Measurements from ENCODE around the gene TAOK2.
"Not testable (repeated sequence)": the region's sequence is repeated elsewhere in the genome, so short reads cannot be mapped to it uniquely, and the experiment has no call there.

Gene TAOK2

DNA sequence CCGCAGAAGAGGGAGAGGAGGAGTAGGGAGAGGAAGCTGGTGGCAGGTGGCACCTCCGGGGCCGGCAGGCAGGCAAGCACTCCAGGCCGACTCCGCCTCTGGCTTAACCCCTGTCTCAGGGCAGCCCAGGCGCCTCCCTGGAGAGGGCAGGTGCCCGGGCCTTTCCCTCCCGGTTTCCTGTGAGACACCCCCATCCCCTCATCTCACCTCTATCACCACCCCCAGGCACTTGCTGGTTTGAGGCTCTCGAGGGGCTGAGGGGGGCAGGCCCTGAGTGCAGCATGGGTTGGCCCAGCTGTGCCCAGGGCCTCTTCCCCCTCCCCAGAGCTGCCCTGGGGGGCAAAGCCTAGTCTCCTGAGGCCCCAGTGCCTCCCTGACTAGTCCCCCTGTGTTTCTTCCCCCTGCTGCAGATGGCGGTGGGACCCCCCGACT is 31.2 kb downstream of the TAOK2 start:
- DNase-seq, result no peak

DNA sequence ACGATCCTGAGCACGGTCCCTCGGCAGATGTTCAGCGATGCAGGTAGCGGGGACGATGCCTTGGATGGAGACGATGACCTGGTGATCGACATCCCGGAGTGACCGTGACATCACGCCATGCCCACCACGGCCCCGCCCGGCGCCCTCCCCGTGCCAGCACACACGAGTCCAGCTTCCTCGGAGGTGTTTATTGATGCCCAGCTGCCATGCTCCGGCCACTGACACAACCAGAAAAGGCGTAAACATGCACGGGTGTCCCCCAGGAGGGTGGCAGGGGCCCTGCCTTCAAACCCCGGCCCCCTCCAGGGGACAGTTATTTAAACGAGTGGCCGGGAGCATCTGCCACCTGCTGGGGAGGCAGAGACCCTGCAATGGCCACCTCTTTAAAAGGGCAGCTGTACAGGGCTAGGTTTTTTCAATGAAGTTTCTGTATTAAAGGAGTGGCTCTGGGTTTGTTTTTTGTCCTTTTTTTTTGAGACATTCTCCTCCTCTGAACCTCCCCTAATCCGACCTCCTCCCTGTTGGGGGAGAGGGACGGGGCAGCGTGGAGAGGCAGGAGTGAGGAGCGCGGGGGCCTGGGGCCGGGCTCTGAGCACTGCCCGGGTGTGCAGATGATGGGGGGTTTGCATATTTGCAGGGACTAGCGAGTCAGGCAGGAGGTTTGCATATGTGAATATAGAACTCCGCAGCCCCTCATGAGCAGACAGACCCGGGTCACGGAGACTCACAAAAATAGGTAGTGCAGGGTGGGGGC is 31.9 kb downstream of the TAOK2 start:
- no peak for DNase-seq

DNA sequence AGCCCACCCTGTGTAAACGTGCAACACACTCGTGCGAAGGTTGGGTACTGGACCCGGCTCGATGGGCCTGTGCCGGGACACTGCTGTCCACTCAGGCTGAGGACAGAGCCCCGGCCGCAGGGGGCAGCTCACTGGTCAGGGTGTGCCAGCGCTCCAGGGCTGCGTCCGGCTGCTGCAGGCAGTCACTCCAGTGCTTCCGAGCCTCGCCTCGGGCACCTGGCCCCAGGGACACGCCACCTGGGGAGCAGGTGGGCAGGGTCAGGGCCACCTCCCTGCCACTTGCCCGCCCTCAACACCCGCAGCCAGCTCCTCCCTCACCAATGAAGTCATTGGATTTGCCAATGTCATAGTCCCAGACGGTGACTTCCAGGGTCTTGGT is 32.4 kb downstream of the TAOK2 start:
- DNase-seq, result no peak

DNA sequence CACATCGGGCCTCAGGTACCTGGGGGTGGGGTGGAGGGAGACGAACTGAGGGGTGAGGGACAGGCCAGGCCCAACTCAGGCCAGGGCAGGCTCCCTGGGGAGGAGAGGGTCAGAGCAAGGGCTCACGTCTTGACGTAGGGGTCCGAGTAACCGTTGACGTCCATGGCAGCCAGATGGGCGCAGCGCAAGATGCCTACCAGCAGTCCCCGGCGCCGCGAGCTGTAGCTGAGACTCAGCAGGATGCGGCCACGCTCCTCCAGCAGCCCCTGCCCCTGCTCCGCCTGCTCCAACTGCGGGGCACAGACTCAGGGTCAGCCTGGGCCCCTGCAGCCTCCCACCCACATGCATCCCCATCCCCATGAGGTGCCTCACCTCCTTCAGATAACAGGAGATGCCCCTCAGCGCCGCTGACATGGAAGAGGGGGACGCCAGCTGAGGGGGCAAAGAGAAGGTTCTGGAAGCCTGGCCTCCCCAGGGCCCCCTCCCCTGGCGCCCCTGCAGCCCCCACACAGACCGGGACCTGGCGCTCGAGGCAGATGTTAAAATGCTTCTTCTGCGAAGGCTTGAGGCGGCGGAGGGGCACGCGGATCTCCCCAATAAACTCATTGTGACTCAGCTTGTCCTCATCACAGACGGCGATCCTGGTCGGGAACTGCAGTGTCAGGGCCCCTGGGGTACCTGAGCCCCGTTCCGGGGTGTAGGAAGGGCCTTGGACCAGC is 33.1 kb downstream of the TAOK2 start:
- no peak for DNase-seq

DNA sequence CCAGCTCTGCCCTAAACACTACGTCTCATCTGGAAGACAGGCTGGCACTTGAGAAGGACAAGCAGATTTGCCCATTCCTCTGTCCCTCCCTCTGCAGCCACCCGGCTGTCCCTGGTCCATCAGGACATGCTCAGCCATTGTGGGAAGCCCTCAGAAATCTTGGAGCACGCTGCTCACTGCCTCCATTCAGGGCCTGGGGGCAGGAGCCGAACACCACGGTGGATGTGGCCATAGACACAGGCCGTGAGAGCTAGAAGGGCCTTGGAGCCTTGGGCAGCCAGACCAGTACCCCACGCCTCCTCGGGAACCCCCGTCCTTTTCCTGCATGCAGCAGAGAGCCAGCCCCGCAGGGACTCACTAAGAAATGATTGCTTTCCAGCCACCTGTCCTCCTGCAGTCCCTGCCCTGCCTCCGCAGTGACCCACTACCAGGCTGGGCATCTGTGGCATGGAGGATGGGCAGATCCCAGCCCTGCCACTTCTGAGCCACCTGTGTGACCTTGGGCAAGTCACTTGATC is 33.8 kb downstream of the TAOK2 start:
- DNase-seq, result no peak

DNA sequence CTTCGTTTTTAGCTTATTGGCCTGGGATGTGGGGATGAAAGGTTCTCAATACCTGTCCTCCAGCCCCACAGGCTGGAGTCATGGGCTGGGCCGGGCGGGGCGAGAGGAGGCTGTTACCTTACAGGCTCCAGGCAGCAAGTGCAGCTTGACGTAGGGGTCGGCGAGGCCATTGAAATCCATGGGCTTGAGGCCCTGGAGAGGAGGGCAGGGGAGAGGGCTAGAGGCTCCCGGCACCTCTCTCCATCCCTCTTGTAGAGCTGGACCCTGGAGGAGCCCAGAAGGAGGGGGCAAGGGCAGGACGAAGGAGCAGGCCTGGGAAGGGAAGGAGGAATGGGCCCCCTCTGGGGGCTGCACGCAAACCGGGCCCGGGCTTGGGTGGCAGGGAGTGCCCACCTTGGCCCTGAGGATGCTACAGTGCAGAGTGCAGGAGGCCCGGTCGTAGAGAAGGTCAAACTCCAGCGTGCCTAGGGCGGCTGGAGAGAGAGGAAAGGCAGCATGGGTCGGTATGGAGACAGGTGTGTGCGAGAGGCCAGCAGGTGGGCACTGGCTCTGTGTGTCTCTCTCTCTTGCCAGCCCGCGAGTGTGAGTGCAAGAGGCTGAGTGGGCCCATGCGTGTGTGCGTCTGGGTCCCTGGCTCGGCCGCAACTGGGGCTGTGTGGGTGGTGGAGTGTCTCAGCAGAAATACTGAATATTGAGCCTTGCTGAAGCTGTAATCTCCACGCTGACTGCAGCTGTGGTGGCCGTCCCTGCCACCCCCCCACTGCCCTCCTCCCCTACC is 35.6 kb downstream of the TAOK2 start:
- no peak for DNase-seq

DNA sequence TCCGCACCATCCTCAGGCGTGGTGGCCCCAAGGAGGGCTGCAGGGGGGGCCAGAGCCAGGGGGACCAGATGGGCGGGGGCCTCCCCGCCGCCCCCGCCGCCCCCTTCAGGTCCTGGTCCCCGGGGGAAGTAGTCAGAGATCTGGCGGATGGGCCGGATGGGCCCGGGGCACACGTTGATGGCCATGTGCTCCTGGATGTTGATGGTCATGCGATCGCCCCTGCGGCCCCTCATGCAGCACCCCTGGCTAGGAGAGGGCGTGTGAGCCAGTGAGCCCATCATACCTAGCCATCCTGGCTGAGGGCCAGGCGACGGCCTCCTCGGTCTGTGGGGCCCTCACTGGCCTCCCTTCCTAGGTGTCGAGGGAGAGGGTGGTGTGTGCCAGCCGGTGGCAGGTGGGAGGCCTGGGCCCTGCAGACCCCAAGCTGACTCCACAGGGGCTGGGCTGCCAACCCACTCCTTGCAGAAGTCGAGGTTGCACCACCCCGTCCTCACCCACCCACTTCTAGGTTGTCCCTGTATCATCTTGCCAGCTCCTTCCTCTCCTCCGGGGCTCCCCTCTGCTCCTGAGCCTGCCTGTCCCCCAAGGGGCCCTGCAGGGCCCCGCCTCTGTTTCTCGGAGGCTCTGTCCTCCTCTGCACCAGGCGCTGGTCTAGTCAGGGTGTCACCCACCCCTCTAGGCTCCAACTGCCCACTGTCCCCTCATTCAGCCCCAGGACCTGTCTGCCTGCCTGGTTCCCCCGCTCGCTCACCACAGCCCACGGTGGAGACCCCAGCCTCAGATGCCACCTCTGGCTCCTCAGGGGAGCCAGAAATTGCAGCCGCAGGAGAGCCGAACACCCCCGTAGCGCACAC is 36.5 kb downstream of the TAOK2 start:
- no peak for DNase-seq

DNA sequence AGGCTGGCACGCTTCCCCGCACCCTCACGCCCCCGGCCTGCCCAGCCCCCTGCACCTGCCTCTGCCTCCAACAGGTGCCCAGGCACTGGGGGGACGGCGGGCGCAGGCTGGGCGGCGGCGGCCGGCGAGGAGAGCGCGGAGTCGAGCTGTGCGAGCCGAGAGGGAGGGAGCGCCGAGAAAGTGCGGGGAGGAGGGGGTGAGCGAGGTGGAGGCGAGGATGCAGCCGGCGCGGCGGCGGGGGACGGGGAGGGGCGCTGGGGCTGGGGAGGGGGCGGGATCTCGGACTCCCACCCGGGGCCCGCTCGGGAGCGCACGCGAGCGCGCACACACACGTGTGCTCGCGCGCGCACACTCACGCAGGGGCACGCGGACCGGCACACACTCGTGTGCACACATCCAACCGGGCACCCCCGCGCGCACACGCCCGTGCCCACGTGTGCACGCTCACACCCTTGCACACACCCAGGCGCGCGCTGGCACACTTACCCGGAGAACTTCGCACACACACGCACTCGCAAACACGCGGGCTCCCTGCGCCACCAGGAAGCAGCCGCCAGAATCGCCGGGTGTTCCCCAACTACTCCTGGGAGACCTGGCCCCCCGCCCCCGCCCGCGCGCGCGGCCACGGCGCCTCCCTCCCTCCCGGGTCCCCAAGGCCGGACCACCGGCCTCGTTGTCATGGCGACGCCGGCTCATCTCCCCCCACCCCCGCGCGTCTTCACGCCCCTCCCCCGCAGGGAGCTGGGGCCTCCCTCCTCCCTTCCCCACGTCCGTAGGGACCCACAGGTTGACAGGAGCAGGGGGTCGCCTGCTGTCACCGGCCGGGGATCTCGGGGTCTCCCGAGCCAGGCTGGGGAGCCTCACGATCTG is 37.4 kb downstream of the TAOK2 start, which contains the start of gene DOC2A:
Gene DOC2A, minus strand, starts transcription at position 184 of the 870 bp plus-strand sequence. CDS start 805 bp downstream, outside the sequence.
- no peak for DNase-seq

DNA sequence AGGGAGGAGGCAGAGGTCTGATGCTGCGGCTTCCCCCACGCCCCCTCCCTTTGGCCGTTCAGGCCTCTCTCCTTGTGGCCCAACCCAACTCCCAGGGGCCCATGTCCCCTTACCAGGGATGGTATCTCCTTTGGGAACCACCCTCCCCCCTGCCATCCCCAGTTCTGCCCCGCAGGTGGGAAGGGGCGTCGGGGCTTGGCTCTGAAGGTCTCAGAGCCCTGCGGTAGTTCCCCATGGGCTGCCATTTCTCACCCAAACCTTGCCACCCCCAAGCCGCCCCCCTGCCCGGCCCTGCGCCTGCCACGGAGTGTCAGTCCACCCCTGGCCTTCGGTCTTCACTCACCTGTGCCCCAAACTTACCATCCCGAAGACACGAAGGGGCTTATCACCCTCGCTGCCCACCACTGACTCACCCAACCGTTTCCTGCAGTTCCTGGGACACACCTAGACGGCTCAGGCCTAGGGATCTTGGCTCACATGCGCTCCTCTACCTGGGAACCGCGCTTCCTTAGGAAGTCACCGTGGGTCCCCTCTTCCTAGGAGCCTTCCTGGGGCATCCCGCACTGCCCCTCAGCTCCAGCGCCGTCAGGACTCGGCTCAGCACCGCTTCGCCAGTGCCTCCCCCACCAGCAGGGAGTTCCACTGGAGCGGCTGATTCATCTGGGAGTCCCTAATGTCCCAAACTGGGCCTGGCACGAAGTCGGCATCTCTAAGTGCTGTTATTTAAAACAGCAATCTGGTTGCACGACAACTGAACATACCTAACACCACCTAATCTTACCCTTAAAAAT is 38.2 kb downstream of the TAOK2 start:
- DNase-seq, result no peak

DNA sequence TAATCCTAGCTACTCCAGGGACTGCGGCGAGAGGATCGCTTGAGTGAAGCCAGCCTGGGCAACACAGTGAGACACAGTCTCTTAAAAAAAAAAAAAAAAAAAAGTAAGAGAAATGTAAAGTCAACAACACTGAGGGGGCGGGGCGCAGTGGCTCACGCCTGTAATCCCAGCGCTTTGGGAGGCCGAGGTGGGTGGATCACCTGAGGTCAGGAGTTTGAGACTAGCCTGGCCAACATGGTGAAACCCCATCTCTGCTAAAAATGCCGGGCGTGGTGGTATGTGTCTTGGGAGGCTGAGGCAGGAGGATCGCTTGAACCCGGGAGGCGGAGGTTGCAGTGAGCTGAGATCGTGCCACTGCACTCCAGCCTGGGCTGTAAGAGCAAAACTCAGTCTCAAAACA is 38.9 kb downstream of the TAOK2 start:
- DNase-seq, result not testable (repeated sequence)

DNA sequence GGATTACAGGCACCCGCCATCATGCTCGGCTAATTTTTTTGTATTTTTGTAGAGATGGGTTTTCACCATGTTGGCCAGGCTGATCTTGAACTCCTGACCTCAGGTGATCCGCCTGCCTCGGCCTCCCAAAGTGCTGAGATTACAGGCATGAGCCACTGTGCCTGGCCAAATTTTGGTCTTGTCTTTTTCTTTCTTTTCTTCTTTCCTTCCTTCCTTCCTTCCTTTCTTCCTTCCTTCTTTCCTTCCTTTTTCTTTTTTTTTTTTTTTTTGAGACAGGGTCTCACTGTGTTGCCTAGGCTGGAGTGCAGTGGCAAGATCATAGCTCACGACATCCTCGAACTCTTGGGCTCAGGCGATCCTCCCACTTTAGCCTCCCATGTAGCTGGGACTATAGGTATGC is 41.8 kb downstream of the TAOK2 start:
- DNase-seq, result not testable (repeated sequence)

DNA sequence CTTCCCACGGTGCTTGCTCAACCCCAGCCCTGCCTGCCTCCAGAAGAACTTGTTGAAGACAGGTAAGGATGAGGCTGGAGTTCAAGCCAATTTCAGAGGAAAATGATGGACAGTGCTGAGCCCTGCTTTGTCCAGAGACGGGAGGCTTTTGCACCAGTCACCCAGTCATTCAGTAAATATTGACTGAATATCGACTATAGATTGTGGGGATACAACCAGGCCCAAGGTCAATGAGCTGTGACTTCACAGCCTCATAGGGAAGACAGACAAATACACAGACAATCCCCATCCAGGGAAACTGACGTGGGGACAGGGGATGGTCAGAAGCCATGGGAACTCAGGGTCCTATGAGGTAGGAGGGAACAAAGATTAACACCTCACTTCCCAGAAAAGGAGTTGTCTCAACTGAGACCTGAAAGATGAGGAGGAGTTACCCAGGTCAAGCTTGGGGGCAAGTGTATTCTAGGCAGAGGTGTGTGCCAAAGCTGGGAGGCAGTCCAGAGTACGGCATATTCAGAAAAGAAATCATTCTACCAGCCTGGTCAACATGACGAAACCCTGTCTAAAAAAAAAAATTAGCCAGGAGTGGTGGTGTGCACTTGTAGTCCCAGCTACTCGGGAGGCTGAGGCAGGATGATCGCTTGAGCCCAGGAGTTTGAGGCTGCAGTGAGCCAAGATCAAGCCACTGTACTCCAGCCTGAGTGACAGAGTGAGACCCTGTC is 43.0 kb downstream of the TAOK2 start:
- no peak for DNase-seq

DNA sequence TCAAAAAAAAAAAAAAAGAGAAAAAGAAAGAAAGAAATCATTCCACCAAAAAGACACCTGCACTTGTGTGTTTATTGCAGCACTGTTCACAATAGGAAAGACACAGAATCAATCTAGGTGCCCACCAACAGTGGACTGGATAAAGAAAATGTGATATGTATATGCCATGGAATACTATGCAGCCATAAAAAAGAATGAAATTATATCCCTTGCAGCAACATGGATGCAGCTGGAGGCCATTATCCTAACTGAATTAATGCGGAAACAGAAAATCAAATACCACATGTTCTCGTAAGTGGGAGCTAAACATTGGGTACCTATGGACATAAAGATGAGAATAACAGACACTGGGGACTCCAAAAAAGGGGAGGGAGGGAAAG is 43.6 kb downstream of the TAOK2 start:
- no peak for DNase-seq

DNA sequence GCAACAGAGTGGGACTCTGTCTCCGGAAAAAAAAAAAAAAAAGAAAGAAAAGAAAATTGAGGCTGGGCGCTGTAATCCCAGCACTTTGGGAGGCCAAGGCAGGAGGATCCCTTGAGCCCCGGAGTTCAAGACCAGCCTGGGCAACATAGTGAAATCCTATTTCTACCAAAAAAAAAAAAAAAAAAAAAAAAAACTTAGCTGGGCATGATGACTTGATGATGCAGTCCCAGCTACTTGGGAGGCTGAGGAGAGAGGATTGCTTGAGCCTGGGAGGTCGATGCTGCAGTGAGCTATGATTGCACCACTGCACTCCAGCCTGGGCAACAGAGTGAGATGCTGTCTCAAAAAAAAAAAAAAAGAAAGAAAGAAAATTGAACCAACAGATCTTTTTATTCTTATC is 44.3 kb downstream of the TAOK2 start:
- not testable (repeated sequence) for DNase-seq

DNA sequence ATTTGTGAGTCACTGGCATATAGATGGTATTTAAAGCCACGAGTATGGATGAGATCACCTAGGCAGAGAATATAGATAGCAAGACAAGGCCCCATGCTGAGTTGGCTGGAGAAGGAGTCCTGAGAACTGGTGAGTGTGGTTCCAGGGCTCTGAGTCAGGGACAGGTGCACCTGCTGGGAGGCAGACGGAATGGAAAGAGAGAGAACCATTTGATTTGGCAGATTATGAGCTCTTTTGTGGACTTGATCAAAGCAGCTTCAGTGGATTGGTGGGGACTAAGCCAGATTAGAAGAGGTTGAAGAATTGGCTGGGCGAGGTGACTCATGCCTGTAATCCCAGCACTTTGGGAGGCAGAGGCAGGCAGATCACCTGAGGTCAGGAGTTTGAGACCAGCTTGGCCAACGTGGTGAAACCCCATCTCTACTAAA is 45.1 kb downstream of the TAOK2 start:
- DNase-seq, result no peak

DNA sequence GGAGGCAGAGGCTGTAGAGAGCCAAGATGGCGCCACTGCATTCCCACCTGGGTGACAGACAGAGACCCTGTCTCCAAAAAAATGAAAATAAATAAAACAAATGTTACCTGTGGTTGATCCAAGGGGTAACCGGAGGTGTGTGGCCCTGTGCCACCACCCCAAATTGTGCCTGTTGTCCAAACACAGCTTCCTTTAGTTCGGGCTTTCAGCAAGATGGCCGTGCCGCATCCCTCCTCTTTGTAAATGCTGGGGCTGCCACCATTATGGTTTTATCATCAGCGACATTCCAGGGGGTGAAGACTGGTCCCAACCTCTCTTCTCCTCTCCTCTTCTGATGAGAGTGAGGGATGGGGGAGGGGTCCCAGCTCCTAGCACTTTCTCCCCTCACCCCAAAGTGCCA is 49.2 kb downstream of the TAOK2 start, which contains the start of gene C16orf92:
Gene C16orf92, plus strand, starts transcription at position 312 of the 400 bp plus-strand sequence. CDS start 143 bp downstream, outside the sequence.
- DNase-seq, result no peak

DNA sequence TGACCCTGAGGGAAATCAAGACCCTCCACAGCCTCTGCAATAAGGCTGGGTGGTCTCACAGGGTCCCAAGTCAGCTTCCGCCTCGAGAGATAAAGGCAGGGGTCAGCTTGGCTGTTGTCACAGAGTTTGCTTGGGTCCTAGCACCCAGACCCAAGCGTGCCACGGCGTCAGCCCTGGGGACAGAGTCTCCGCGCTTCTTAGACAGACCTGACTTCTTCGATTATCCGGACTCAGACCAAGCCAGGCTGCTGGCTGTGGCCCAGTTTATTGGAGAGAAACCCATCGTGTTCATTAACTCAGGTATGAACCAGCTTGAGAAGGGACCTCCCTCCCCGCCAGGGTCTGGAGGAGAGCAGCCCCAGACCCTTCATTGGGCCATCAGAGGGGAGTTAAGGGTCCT is 49.9 kb downstream of the TAOK2 start:
- DNase-seq, result no peak

DNA sequence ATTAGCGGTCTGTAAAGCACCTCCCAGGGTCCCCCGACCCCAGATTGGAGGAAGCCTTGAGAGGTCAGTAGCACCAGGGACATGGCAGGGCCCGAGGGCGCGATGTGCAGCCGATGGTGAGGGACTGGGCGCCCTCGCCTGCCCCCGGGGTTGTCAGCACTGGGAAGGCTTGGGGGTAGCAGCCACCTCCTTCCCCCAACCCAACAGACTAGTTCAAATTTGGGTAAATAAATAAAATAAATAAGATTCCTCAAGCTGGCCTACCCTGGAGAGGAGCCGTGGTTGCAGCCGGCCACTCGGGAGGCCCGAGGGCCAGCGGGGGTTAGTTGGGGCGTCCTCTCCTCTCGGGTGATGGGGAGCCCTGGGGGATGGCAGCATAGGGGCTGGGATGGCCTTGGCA is 50.8 kb downstream of the TAOK2 start:
- no peak for DNase-seq

DNA sequence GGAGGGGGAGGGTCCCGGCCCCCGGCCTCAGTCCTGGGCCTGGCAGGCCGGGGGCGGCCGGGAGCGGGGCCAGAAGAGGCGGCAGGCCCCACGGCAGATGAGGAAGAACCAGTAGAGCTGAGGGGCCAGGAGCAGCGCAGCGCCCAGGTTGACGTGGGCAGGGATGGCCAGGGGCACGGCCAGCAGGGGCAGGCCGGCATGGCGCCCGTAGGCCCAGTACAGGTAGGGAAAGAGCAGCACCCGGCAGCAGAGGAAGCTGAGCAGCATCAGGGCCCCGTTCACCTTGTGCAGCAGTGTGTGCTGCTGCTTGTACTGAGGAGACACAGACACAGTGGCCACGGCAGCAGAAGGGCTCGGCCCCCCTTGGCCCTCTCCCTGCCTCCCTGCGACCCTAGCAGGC is 51.5 kb downstream of the TAOK2 start:
- no peak for DNase-seq

DNA sequence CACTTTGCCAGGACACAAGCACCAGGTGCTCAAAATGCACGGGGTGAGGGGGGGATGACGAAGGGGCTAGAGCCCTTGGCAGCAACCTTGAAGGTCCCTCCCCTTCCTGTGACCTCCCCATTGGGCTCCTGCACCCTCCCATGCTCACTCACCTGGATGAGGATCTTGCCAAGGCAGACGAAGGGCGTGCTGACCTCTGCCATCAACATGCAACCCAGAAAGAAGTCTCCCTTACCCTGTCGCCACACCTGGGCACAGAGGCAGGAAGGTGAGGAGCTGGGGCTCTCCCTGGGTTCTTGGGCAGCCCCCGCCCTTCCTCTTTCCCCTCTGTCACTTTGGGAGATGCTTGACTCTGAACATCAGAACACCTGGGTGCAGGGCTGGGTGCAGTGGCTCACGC is 51.9 kb downstream of the TAOK2 start:
- DNase-seq, result no peak
